HG03139 (cell line): ENCODE data around the gene VDAC2.

Experiments
- ATAC-seq: cut with Tn5 transposase; IDR thresholded peaks from one replicate; pipeline ENCODE4 v1.9.1; 2021; ENCODE audit not compliant: unreplicated experiment

The VDAC2 gene

DNA sequence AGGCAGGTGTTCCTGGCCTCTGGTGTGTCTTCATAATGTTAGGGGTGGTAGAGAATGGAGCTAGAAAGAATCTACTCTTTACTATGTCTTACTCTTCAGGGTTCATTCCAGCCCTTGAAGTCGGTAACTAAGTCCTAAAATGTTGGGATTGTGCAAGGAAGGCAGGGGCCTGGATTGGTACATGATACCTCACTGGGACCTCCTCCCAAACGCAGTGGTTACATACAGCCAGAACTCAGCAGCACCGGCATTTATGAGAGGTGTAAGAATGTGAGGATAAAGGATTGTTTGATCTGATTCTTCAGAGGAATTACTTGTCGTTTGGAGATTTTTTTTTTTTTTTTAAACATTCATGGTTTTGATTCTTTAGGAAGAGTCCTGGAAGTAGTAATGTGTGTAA, 18.2 kb downstream of the VDAC2 start:
- no peak for ATAC-seq

- no peak for ATAC-seq
Observed at GRCh38 chr10:75229971-75230370, 19.4 kb downstream of the VDAC2 start.

GRCh38 chr10:75230600-75231038, 20.0 kb downstream of the VDAC2 start:
- peak; percentile 29 for ATAC-seq

DNA sequence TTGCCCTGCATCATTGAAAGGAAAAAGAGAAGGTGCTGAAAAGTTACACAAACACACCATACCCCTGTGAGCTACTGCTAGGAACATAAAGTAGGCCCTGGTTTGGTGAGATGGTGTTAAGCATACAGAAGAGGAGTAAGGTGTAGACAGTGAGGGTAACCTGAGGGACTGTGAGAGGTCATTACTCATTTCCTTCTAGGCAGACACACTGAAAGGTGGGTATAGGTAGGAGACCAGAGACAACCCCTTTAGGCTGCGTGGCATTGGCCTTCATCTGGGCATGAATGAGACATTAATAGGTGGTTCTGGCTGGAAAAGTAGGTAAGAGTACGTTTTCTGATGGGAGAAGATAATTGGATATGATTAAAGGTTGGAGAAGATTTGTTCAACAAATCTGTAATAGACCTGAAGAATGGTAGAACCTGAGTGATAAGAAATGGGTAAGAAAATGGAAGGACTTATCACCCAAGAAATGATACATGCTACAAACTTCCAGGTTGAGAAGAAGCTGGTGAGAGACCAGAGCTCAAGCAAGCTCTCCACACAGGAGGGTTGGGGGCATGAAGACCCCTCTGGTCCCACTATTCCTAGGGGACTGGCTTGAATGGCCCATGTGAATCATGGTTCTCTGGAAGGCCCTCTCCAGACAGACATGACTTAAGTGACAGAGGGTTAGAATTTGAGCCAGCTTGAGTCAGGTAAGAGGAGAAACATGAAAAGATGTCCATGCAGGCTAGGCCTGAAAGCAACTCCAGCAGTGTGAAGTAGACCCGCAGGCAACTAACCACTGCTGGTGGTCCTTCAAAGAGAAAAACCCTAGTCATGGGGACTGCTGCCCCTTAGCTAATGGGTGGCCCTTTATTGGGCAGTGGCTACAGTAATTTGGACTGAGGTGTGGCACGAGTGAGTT, 21.3 kb downstream of the VDAC2 start:
- ATAC-seq = no peak

GRCh38 chr10:75233444-75234016, 22.9 kb downstream of the VDAC2 start:
- no peak for ATAC-seq

DNA sequence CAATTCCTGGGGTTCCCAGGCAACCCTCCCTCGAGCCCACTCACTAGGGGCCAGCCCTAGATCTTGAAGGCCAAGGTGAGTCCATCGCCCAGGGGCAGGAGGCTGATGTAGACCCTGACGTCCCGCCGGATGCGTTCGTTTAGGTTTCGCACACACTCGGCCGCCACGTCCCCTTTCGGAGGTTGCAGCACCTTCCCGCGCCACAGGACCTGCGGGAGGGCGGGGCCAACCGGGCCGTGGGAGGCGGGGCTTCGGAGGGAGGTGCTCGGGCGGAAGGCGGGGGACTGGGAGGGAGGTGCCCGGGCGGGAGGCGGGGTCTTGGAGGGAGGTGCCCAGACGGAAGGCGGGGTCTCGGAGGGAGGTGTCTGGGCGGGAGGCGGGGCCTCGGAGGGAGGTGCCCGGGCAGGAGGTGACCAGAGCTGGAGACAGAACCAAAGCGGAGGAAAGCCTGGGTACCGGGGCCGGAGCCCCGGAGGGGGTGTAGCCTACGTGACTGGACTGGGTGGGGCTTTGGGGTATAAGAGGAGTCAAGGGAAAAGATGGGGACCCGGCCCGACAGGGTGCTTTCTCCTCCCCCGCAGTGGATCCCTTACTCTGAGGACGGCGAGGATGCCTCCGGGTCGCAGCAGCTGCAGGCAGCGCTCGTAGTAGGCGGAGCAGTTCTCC, 23.6 kb downstream of the VDAC2 start:
- ATAC-seq = peak; percentile 49

DNA sequence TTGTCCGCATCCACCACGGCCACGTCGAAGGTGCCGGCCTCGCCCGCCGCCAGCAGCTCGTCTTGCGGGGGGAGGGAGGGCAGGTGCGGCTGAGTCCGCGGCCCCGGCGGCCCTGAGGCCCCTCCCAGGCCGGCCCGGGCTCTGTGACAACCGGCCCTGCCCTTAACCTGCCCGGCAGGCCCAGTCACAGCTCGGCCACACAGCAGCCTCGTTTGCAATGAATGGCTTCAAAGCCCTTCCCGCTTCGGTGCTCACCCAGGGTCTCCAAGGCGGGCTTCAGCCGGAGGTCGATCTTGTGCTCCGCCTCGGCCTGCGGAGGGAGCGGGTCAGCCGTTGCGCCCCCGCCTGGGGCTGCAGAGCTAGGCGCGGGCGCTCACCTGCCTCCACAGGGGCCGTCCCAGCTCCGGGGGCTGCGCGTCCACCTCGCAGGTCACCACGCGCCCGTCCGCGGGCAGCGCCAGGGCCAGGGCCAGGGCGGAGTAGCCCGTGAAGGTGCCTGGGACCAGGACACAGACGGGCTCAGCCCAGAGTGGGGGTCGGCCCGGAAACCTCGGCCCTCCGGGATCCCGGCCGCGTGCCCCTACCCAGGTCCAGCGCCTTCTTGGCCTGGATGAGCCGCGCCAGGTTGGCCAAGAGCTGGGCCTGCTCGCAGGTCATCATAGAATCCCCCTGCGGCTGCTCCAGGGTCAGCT, 24.2 kb downstream of the VDAC2 start:
- ATAC-seq = no peak

DNA sequence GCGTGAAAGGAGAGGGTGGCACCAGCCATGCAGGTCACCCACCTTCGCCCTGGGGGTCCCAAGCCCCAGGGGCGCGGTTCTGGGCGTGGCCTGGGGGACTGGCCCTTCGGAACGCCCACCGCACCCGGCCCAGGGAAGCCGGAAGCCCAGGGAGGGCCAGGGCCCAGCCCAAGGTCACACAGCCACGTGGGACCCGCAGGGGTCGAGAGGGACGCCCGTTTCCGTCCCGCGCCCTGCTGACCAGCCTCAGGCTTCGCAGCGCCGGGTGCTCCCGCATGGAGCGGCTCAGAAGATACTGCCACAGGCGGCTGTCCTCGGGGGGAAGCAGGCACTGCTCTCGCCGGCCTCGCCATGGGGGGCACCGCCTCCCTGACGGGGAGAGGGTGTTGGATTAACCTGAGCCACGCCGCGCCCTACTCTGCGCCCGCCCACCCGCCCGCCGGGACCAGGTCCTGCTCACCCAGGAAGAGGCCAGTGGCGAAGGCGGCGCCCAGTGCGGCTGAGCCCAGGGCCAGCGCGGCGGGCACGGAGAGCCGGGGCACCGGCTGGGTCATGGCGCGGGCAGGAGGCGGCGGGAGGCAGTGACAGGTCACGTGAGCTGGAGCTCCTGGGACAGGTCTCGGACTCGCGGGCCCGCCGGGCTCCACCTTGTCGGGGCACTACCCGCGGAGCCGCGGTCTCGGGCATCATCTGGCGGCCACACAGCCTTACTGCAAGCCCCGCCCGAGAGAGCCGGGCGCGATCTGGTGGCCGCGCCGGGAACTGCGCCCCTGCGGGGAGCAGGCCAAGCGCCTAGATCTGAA, 25.0 kb downstream of the VDAC2 start, which contains the start of gene COMTD1:
Gene COMTD1, minus strand, starts transcription at position 583 of the 803 bp plus-strand sequence. Its CDS starts 29 bp downstream, at position 554.
- peak; percentile 65 for ATAC-seq

- peak; percentile 0 for ATAC-seq
Observed at GRCh38 chr10:75236178-75236825, 25.7 kb downstream of the VDAC2 start.

DNA sequence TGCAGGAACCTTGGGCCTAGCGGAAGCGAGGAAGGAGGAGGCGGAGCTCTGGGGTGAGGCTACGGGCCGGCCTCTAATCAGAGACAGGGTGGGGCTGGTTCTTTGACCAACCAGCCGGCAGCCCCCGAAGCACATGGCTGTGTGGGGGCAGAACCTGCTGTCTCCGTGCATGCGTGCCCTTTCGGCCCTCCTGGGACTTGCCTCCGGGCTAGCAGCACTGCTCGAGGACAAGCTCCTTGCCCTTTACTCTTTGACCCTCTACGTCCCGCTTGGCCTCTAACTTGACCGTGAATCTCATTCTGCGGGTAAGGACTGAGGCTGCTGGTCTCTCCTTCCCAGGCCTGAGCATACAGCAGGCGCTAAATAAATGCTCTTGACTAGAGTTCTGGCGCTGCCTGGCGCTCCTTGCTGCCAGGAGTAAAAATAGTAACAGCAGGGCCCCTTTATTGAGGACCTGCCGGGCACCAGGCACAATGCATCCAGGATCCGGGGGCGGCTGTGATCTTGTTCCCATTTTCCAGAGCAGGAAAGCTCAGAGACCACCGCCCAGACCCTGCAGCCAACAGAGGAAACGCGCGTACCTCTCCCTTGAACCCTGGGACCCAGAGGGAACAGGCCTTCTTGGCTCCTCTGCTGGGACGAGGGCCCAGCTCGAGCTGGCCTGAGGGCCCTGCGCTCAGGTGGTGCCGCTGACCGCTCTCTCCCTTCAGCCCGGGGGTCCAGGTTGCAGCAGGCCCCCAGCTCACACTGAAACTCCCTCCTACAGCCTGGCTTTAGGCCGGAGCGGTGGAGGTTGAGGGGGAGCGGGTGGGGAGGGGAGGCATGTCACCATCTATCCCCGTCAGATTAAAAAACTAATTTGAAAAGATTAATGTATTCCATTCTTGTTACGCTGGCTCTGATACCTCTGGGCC, 27.8 kb downstream of the VDAC2 start:
- no peak for ATAC-seq

- no peak for ATAC-seq
Observed at GRCh38 chr10:75239096-75239790, 28.6 kb downstream of the VDAC2 start.

DNA sequence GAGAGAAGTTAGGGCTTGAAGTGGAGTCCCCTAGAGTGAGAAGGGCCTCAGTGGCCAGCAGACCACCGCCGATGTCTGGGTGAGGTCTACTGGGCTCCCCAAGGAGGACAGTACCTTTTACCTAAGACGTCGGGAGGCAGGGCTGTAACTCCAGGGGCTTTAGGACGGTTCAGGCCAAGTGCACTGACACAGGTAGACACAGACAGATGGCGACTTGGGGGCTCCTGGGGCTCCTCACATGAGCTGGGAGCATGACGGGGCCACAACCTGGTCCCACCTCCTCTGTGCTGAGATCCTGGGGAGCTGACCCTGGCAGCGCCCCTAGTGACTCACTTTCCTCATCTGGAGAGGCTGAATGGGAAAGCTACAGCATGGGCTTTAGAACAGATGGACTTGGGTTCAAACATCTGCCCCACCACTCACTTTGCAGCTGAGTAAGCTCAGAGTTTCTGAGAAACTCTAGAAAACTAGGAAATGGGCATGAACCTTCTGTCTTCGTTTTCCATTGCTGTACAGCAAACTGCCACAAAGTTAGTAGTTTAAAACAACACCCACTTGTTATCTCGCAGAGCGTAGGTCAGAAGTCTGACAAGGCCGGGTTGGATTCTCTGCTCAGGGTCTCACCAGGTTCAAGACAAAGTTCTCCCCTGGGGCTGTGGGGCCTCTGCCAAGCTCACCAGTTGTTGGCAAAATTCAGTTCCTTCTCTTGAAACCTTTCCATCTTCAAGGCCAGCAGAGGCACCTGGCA, 29.9 kb downstream of the VDAC2 start:
- ATAC-seq = no peak

GRCh38 chr10:75243426-75243825, 32.8 kb downstream of the VDAC2 start:
- no peak for ATAC-seq

- no peak for ATAC-seq
Observed at GRCh38 chr10:75244487-75245353, 34.1 kb downstream of the VDAC2 start.

DNA sequence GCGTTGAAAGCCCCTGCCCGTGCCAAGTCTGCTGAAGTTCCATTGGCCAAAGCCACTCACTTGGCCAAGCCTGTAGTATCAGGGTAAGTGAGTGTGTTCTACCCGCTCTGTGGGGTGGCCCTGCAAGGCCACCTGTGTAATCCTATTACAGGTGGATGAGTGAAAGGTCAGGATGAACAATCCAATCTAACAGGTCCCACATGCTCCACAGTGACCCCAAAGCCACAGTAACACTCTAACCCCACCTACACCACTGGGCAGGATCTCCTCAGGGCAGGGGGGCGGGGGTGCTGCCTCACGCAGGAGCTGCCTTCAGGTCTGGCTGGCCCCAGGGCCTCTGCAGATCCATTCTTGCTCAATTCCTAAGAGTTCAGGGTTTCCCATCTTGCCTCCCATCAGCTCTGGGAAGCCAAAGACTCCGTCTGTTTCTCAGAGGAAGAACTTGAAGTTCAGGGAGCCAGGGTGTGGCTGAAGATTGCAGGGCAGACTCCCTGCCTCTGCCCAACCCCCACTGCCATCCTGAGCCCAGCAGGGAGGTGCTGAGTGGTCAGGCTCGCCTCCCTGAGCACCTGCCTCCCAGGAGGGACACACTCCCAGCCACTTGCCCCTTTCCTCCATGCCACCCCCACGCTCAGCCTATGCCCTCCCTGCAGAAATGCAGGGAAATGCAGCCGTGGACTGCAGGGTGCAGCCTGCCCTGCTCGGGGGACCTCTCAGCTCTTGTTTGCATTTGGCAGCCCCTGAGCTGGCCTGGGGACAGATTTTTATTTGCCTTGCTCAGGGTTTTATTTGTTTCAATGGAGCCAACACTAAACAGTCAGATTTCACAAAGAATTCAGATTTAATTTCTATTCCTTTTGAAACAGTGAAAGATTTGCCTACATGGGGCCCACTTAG, 35.0 kb downstream of the VDAC2 start:
- no peak for ATAC-seq

- no peak for ATAC-seq
Observed at GRCh38 chr10:75246506-75246905, 35.9 kb downstream of the VDAC2 start.
